HFFc6 (cell line): ENCODE results near the gene KDM2B. TPM values are rescaled to one million over a fixed set of nuclear protein-coding genes. Genes with fewer than 3 reads are reported as not detected.

ENCODE experiments used
- DNase-seq: peaks from one replicate; pipeline ENCODE4 v3.0.0-alpha.2; 2018
- H3K27ac Mint-ChIP-seq: 2 replicates; pipeline ENCODE4 v1.8.0; 2020; ENCODE audit warnings: mild to moderate bottlenecking, mixed read lengths
- H3K27me3 Mint-ChIP-seq: 2 replicates; pipeline ENCODE4 v1.8.0; 2021; ENCODE audit warnings: mild to moderate bottlenecking, moderate library complexity, mixed read lengths; ENCODE audit not compliant: insufficient read depth
- H3K36me3 Mint-ChIP-seq: 2 replicates; pipeline ENCODE4 v1.8.0; 2021; ENCODE audit warnings: low read depth, mixed read lengths
- H3K4me1 Mint-ChIP-seq: 2 replicates; pipeline ENCODE4 v1.8.0; 2020; ENCODE audit warnings: low read depth, mixed read lengths
- H3K4me3 Mint-ChIP-seq: 2 replicates; pipeline ENCODE4 v1.8.0; 2020; ENCODE audit warnings: mild to moderate bottlenecking, moderate library complexity, mixed read lengths
- H3K9me3 Mint-ChIP-seq: 2 replicates; pipeline ENCODE4 v1.8.0; 2020; ENCODE audit warnings: mild to moderate bottlenecking, mixed read lengths
- CTCF ChIP-seq: fragments of 200-600 bp; sonication (generic); IDR thresholded peaks from 2 replicates; pipeline ENCODE4 v1.5.0; 2021; ENCODE audit warnings: antibody characterized with exemption, mild to moderate bottlenecking
- total RNA-seq, 6 experiments: library from RNA; stranded (reverse); fragmentation: NEBNext Ultra II Directional; extraction: Animal tissue kit (Norgen Biotek cat#: 25700); gene quantifications; 2 replicates in 1 of 6; 3 replicates in 5 of 6; pipeline ENCODE4 v1.2.3, GENCODE V29; 2021

Gene KDM2B
- total RNA-seq, 6 experiments from 2014 or later: 15.4 to 24.0 (median 21.5) TPM

GRCh38 chr12:121610239-121611149 is 29.7 kb upstream of the KDM2B start:
- peak overlapping the region; percentile 66 for H3K4me3 Mint-ChIP-seq
- H3K36me3 Mint-ChIP-seq: no peaks in the 10 kb centered on the region
- H3K4me1 Mint-ChIP-seq: peaks cover 17% of the 10 kb centered on the region
- no peak for TF ChIP-seq CTCF
- H3K27ac Mint-ChIP-seq: peak overlapping the region; percentile 85
- no peaks in the 10 kb centered on the region for H3K9me3 Mint-ChIP-seq
- peak; percentile 30 for DNase-seq
- H3K27me3 Mint-ChIP-seq: peaks cover 6% of the 10 kb centered on the region

DNA sequence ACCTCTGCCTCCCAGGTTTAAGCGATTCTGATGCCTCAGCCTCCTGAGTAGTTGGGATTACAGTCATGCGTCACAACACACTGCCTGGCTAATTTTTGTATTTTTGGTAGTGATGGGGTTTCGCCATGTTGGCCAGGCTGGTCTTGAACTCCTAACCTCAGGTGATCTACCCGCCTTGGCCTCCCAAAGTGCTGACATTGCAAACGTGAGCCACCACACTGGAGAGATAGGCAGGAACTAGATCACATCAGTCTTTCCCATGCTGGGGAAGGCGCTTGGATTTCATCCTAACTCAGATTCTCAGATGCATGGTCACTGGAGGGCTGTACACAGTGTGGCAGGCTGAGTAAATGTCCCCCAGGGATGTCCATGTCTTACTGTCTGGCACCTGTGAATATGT is 27.5 kb upstream of the KDM2B start:
- Mint-ChIP-seq H3K27ac (no peak overlapping the region), H3K9me3 (no peaks in the 10 kb centered on the region), H3K36me3 (no peaks in the 10 kb centered on the region), H3K4me3 (no peak overlapping the region), H3K27me3 (peaks cover 4% of the 10 kb centered on the region), H3K4me1 (peaks cover 17% of the 10 kb centered on the region)
- DNase-seq: no peak
- TF ChIP-seq CTCF: no peak

DNA sequence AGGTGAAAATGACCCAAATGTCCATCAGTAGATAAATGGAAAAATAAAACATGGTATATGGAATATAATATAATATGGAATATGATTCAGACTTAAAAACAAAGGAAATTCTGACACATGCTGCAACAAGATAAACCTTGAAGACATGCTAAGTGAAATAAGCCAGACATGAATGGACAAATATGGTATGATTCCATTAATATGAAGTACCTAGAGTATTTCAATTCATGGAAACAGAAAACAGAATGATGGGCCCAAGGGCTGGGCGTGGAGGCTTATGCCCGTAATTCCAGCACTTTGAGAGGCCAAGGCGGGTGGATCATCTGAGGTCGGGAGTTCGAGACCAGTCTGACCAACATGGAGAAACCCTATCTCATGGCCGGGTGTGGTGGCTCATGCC is 22.8 kb upstream of the KDM2B start:
- TF ChIP-seq CTCF: no peak
- Mint-ChIP-seq H3K9me3 (no peaks in the 10 kb centered on the region), H3K36me3 (no peaks in the 10 kb centered on the region), H3K27me3 (peaks cover 2% of the 10 kb centered on the region), H3K4me3 (no peak overlapping the region), H3K4me1 (no peaks in the 10 kb centered on the region), H3K27ac (no peak overlapping the region)
- no peak for DNase-seq

GRCh38 chr12:121602766-121603165 is 21.9 kb upstream of the KDM2B start:
- no peak overlapping the region for H3K27ac Mint-ChIP-seq
- no peak for DNase-seq
- H3K27me3 Mint-ChIP-seq: no peaks in the 10 kb centered on the region; the same call in 1 of the 2 replicates
- TF ChIP-seq CTCF: no peak
- H3K36me3 Mint-ChIP-seq: no peaks in the 10 kb centered on the region
- H3K4me1 Mint-ChIP-seq: no peaks in the 10 kb centered on the region
- H3K4me3 Mint-ChIP-seq: no peak overlapping the region
- H3K9me3 Mint-ChIP-seq: no peaks in the 10 kb centered on the region

GRCh38 chr12:121600702-121601336 is 20.0 kb upstream of the KDM2B start:
- Mint-ChIP-seq H3K27me3 (no peaks in the 10 kb centered on the region), H3K4me1 (no peaks in the 10 kb centered on the region), H3K27ac (no peak overlapping the region), H3K9me3 (no peaks in the 10 kb centered on the region), H3K36me3 (0 out of 2 replicates have a peak, but pooled peaks cover 2% of the 10 kb centered on the region), H3K4me3 (no peak overlapping the region)
- DNase-seq: no peak
- TF ChIP-seq CTCF: no peak
